GM12874 (cell line): Measurements from ENCODE around the gene FLVCR1.

ENCODE experiments used
- CTCF ChIP-seq: IDR thresholded peaks from 2 replicates; pipeline ENCODE4 v1.5.1; 2011; ENCODE audit warnings: low read depth, mild to moderate bottlenecking, control low read depth, low read length, moderate library complexity; ENCODE audit not compliant: insufficient read depth

The FLVCR1 gene

GRCh38 chr1:212871976-212872375 is 13.9 kb downstream of the FLVCR1 start:
- no peak for TF ChIP-seq CTCF

GRCh38 chr1:212873518-212873917 is 15.4 kb downstream of the FLVCR1 start:
- TF ChIP-seq CTCF, result no peak

GRCh38 chr1:212878418-212878817 is 20.3 kb downstream of the FLVCR1 start:
- no peak for TF ChIP-seq CTCF

- no peak for TF ChIP-seq CTCF
Observed at GRCh38 chr1:212879947-212880690, 22.0 kb downstream of the FLVCR1 start.

GRCh38 chr1:212884592-212884991 is 26.5 kb downstream of the FLVCR1 start:
- no peak for TF ChIP-seq CTCF

GRCh38 chr1:212892108-212892507 is 34.0 kb downstream of the FLVCR1 start:
- no peak for TF ChIP-seq CTCF

- TF ChIP-seq CTCF, result no peak
Observed at GRCh38 chr1:212899845-212900244, 41.8 kb downstream of the FLVCR1 start.
